Activated CD4-positive, alpha-beta T cell treated with anti-CD3 and anti-CD28 coated beads, Interleukin-10, Interleukin-2, amounts not matched to agents 100 ng/mL and 50 ng/mL, durations not matched to agents 16 hours and 8 hours (primary cell): ENCODE results near the gene IL10RB.
A peak's percentile ranks its signal among the peaks of the same experiment; 100 is the strongest.

Experiments used
- DNase-seq: peaks from one replicate; pipeline ENCODE4 v3.0.0-alpha.2; 2020

Gene IL10RB

DNA sequence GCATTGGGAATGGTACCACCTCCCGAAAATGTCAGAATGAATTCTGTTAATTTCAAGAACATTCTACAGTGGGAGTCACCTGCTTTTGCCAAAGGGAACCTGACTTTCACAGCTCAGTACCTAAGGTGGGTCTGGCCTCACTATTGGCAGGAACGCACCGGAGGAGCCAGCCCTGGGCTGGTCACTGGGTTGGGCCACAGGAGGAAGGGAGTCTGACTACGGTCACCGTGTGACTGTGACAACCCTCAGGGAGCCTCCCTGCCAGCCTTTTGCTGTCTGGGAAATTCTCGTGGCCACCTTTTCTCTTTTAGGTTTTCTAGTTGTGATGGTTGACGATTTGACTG, 2.2 kb downstream of the IL10RB start:
- no peak for DNase-seq

DNA sequence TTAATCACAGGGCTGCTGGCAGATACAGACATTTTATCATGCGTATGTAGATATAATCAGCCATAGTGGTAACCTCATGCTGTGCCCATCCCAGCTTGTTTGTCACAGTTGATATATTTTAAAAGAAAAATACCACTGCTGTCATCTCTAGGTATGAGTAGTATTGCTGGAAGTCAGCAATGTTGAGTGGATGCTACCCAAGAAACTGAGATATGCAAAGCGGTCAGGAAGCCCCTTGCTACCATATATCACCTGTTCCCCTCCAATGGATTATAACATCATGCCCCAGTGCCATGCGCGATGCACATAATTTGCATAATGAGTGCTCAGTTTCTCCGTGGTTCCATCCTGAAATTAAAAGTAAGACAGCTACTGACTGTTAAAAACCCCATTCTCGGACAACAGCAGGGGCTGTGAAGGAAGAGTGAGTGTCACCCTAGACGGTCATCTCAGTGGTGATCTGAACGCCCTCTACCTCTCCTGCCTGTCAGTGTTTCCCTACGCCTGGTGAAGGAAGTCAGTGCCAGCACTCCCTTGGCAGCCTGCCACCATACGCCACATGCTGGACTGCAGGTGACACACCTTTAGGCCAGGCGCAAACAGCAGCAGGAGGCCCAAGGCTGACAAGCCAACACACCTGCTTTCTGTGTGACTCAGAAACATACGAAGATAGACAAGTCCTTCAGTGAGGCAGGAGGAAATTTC, 2.7 kb downstream of the IL10RB start:
- peak; percentile 26 for DNase-seq

DNA sequence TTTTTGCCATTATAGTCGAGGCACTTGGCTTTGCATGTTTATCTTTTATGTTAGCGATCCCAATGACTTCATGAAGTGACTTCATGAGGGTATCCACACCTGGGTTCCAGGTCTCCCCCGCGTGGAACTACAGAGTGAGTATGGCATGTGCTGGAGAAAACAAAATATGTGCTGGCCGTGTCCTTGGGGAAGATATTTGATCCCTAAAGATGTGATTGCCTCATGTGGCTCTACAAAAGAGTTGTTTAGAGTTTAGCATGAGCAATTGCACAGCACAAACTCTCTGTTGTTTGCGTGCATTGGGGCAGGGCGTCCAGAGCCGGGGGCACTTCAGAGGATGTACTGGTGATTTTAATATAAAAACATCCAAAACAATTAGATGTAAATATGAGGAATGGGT, 4.8 kb downstream of the IL10RB start:
- no peak for DNase-seq

DNA sequence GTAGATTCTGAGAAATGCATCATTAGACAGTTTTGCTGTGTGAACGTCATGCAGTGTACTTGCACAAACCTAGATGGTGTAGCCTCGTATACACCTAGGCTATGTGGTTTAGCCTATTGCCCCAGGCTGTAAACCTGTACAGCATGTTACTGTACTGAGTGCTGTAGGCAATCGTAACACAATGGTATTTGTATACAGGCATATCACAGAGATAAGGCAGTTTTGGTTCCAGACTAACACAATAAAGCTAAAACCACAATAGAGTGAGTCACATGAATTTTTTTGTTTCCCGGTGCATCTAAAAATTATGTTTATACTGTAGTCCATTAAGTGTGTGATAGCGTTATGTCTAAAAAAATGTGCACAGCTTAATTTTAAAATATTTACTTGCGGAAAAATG, 6.9 kb downstream of the IL10RB start:
- DNase-seq, result no peak

DNA sequence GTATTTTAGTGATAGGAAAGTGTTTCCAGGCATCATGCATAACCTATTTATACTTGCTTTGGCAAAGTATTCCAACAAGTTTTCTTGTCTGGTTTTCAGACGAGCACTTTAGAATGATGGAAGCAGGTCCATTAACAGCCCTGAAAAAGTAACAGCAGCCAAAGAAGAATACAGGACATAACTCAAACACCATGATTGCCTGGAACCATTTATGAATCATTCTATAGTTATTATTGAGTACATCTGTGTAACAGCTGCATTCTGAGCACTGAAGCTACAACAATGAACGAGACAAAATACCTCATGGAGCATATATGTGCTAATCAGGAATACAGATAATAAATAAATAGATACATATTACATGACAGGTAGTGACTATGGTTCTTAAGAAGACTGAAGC, 12.6 kb downstream of the IL10RB start:
- DNase-seq, result no peak

DNA sequence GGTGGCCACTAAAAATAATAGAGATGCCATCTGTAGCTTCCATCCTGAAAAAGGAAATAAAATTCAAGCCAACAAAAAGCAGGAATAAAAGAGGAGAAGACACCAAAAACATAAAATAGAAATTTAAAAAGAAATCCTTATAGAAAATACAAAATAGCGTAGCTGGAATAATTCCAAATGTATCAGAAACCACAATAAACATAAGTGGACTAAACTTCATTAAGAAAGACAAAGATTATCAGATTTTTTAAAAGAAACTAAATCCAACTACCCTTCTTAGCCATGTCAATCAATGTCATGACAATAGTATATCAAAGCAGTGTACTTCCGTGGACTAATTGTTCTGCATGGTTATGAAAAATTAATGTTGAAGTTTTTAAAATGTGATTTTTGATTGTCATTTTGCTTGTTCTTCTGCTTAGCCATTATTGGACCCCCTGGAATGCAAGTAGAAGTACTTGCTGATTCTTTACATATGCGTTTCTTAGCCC, 13.2 kb downstream of the IL10RB start:
- no peak for DNase-seq

DNA sequence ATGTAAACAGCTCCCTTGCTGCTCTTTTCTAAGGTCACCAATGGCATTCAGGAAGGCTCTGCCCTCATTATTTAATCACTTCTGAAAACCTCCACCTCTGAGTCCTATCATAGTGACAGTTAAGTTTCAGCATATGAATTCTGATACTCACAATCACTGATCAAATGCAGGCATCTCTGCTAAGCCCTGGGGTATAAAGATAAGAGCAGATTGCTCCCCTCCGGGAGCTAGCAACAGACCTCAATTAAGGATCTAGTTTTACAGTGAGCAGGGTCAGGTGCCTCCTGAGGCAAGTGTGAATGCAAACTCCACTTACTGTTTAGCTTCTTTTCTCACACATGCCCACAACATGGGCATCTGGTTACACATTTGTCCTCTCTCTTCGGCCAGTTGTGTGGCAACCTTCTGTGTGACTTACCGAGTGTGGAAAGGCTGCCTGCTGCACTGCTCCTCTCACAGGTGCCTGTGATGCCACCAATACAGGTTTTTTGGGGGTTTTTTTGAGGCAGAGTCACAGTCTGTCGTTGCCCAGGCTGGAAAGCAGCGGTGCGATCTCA, 15.0 kb downstream of the IL10RB start:
- no peak for DNase-seq

DNA sequence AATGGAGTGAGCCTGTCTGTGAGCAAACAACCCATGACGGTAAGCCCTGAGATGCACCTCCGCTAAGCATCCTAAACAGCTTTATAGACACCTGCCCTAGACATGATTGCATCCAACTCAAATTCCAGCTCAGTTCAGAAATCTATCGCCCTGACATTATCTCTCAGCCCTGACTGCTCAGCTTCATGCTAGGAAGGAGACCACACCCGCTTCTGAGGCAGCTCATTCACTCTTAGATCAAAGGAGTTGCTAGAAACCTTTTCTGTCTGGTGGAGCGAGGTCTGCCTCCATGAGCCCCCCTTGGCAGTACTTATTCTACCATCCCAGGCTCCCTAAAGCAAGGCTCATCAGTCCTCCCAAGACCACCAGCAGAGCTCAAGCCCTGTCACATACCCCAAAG, 17.0 kb downstream of the IL10RB start:
- no peak for DNase-seq

DNA sequence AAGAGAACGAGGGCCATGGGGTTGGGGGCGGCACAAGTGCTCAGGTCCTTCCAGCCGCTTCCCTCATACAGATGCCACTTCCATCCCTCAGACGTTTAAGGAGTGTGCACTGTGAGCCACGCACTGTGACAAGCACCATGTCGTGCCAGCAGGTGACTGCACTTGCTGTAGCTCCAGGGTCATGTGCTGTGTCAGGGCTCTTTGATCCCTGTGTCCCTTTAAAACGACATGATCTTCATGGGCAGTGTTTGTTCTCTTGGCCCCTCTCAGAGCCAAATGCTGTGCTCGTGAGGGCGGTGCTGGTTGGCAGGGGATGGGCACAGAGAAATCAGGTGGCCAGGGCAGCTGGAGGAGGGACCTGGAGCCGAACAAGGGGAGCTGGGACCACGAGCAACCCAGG, 19.9 kb downstream of the IL10RB start:
- no peak for DNase-seq

DNA sequence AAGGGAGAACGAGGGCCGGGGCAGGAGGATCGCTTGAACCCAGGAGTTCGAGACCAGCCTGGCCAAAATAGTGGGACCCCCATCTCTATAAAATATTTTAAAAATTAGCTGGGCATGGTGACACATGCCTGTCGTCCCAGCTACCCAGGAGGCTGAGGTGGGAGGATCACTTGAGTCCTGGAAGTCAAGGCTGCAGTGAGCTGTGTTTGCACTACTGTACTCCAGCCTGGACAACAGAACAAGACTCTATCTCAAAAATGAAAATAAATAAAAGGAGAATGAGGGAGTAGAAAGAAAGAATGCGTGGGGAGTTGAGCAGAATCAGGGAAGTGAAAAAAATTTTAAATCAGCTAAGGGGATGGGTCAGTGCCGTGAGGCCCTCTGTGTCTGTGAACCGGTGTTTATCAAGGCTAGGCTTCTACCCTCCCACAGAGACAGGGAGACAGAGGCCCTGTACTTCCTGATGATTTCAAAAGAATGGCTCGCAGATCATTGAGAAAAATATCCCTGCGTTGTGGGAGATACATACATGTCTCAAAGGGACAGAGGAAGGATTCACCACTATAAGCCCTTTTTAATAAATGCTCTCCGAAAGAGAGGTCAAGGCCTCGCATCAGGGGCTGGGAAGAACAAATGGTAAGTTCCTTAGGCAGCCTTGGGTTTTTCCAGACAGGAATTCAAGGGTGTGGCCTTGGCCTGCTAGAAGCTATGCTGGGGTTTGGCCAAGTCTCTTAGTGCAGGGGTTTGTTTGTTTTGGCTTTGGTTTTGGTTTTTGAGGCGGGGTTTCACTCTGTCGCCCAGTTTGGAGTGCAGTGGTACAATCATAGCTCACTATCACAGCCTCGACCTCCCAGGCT, 20.7 kb downstream of the IL10RB start:
- DNase-seq, result no peak

DNA sequence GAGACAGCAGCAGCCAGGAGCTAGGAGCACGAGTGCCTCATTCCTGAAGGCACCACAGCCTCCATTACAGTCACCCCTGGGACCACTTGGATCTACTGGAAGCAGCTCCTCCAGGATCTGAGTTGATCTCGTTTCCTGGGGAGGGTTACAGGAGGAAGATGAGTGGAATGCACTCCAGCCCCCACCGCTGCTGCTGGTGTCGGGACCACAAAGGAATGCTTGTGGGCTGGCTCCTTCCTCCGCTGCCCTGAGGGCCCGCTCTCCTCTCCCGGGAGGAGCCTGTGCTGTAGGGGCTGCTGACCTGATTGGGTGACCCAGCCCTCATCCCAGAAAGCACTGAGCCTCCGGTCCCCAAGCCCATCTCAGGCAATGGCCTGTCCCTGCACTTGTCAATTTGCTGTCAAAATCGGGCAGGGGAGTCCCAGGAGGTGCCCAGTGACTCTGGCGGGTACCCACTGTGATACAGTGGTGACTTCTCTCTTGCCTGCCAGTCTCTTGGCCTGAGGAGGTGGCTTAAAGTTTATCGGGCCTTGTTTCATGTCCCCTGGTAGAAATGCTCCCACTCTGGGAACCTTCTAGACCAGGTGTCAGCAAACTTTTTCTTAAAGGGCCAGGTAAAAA, 23.1 kb downstream of the IL10RB start:
- no peak for DNase-seq

DNA sequence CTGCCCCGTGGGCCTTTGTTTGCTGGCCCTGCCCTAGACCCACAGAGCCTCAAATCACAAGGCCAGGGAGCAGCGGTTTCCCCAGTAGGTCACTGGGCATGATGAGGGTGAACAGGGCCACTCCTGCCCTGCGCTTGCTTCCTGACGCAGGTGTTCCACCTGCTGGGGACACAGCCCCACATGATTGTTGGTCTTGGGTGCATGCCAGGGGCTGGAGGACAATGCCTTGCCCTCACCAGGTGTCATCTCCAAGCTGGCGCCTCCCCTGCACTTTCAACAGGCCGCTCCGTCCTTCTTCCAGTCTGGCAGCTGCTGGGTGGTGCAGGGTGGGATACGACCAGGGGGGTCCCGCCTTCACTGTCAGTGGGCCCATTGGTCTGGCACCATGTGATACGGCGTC, 24.3 kb downstream of the IL10RB start:
- no peak for DNase-seq

DNA sequence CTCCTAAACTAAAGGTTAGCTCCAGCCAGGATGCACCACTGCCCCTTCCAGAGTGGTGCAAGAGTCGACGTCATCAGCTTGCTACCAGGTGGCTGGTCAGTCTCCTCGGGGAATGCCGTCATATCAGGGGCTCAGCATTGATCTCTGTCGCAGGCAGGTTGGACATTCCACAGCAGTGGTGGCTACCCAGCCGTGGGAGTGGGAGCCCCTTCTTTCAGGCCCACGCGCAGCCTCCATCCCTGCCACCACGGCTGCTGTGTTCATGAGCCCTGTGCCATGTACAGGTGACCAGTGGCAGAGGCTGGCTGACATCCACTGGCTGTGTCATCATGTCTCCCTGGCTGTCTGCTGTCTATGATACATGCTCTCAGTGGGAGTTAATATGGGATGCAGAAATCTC, 25.5 kb downstream of the IL10RB start:
- DNase-seq, result no peak

DNA sequence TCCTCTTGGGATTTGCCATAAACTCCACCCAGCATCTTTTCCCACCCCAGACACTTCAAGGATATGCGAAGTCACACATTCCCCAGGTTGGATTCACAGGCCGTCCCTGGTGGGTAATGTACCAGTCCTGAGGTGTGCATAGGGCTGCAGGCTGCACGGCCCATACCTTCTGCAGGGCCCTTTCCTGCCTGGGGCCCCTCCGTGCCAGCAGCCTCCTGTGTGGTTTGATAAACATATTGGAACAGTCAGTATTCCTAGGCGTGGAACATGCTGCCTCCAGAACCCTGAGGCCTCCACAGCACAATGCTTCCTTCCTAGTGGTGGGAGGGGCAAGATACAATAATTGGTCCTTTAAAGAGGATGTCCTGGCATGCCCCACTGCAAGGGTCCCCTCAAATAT, 26.6 kb downstream of the IL10RB start:
- DNase-seq, result no peak

DNA sequence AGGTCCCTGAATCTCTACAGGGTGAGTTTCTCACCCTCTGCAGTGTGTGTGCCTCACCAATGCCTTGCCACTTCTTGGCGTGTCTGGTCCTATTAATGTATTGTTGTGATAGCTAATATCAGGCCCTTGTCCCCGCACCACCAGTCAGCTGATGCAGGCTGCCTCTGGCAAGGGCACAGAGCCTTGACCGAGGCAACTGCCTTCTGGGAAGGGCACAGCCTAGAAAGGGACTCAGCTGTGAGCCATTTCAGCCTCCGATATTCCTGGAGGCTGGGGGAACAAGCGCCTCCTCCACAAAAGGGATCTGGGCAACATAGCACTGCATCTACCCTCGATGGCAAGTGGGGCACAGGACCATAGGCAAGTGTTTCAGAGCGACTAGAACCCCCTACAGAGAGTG, 27.0 kb downstream of the IL10RB start:
- no peak for DNase-seq

DNA sequence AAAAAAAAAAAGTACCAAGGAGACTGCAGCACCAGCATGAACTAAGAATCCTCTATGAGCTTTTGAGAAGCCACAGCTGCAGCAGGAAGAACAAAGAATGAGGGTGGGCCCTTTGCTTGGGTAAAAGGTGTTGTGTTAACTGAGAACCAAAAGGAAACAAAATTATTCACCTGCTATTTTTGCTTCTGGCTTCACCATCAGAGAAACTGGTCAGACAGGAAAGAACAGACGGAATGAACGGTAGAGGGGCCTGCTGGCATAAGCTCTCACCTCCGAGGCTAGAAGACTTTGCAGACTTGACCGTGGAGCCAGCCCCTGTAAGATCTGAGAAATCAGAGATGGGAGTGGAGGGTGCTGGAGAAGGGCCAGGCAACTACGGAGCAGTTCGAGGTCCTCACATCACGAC, 27.6 kb downstream of the IL10RB start:
- DNase-seq, result no peak

DNA sequence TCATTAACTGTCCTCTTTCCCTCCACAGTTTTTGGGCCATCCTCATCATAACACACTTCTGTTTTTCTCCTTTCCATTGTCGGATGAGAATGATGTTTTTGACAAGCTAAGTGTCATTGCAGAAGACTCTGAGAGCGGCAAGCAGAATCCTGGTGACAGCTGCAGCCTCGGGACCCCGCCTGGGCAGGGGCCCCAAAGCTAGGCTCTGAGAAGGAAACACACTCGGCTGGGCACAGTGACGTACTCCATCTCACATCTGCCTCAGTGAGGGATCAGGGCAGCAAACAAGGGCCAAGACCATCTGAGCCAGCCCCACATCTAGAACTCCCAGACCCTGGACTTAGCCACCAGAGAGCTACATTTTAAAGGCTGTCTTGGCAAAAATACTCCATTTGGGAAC, 30.0 kb downstream of the IL10RB start:
- no peak for DNase-seq

DNA sequence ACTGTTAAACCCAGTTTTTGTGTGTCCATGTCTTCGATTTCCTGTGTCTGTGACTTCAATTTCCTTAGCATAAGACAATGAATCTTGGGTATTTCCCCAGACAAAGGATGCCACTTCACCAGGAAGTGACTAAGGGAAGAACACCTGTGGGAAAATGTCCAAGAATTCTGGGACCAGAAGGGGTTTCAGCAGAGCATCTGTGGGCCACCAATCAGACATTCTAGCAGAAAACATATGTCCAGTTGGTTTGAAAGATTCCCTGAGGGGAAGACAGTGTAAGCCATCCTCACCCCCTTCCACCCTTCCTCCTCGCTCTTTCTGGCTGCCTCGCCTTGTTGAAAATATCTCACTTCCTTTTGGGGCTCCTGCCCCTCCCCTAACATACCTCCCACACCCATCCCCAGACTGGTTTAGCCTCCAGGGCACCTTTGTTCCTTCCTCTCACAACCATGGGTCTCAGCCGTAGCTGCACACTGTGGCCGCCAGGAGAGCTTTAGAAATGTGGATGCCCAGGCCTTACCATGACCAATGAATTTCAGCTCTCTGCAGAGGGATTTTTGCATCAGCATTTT, 33.1 kb downstream of the IL10RB start:
- peak; percentile 30 for DNase-seq

DNA sequence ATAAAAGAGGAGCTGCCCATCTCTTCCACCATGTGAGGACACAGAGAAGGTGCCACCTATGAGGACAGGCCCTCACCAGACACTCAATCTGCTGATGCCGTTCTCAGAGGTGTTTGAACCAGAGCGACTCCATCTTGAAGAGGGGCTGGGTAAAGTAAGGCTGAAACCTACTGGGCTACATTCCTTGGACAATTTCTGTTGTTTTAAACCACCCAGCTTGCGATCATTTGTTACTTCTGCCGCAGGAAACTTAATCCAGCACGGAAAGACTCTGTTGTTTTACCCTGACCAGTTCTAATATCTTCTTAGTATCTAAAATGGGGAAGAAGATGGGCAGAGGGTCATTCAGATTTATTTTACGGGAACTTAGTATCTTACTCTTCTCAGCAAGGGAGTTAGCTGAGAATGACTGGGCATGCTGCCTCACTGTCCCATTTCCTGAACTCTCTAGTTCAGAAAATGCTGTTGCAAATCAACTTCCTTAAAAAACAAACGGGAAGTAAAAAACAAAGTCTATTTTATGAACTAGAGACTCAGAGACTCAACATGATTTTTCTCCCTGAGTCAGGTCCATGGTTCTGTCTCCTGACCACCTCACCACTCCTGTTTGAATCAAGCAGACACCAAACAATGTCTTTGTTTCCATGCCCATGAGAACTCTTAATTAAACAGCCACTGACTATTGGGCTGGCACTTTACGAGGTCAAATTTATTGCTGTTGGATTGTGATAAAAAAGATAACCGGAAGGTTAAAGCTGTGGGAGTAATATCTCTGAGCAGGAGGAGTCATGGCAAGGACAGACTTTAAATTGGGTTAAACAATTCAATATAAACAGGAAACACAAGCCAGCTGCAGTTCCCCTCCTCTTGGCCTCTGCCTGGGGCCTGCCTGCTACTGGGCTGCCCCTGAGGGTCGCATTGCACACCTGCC, 34.8 kb downstream of the IL10RB start:
- DNase-seq, result no peak

DNA sequence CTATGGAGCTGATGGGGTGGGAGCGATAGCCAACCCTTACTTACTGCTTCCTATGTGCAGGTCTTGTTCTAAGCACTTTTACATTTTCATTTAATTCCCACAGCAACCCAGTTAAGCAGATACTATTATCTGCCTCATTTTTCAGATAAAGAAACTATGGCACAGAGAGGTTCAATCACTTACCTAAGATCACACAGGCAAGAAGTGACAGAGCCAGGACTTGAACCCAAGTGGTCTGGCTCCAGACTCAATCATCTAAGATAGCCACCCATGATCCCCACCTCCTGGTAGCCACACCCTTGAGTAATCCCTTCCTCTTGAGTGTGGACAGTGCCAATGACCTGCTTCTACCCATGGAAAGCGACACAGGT, 35.5 kb downstream of the IL10RB start:
- no peak for DNase-seq

DNA sequence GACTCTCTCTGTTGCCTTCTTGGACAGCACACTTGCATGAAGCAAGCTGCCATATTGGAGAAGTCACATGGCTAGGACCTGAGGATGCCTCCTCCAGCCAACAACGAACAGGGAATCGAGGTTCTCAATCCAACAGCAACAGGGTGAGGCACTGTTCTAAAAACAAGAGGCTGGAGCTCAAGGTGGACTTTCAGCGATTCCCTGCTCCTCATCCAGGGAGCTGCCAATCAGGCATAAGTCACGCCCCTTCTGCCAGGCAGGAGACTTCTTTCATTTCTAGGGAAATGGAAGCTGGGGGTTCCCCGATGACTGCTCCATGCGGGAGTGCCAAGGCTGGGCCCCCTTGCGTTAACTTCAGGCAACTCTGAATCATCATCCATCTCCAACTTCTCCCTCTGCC, 35.9 kb downstream of the IL10RB start:
- no peak for DNase-seq

DNA sequence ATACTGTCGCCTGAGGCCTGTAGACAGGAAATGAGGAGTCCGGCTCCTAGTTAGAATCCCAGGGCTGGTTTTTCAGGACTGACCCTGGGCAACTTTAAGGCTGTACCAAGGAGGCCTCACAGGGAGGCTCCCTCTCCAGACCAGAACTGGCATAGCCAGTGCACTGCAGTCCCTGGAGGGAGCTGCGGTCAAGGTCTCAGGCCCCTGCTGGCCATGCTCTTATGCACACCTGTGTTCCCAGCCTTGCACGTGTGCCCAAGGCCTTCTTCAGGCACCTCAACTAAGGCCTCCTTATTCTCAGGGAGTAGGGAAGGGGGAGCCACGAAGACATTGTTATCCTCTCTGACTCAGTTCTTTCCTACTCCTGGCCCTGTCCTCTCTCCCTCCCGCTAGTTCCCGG, 36.6 kb downstream of the IL10RB start:
- DNase-seq, result no peak

DNA sequence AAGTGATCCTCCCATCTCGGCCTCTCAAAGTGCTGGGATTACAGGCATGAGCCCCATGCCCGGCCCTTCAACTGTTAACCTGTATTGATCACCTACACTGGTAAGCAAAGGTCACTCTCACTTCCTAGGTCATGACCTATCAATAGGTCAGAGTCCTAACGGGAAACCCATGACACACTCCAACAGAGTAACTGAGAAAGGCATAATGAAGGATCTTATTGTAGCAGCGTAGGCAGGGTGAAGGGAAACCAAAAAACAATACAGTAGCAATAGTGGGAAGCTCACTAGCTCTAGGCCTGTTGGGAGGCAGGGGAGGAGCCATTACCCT, 39.1 kb downstream of the IL10RB start:
- no peak for DNase-seq
